Suprapubic skin (tissue), 4 donors: ENCODE data around the gene FAHD2A.

Source experiments
- EP300 ChIP-seq: sonication (generic); formaldehyde crosslinking; IDR thresholded peaks from one replicate; pipeline ENCODE4 v1.6.1; 2017; ENCODE audit warnings: antibody characterized with exemption
- POLR2A ChIP-seq, 2 donors: fragments of 450-650 bp; IDR thresholded peaks; one replicate each; pipeline ENCODE4 v1.6.1; 2017; ENCODE audit warnings: antibody characterized with exemption in 2 of 2, mild to moderate bottlenecking in 2 of 2, moderate library complexity in 2 of 2
- POLR2AphosphoS5 ChIP-seq, 3 donors: sonication (generic); formaldehyde crosslinking; IDR thresholded peaks; one replicate each; pipeline ENCODE4 v1.6.1; 2017; ENCODE audit warnings: antibody characterized with exemption in 3 of 3
- TF ChIP-seq, protein P1 (sequence below), 2 donors: fragments of 200-600 bp in 1 of 2; fragments of 450-650 bp in 1 of 2; sonication (generic) in 1 of 2; IDR thresholded peaks; one replicate each; pipeline ENCODE4 v1.5.1; 2016 to 2019; ENCODE audit warnings: antibody characterized with exemption in 2 of 2, mild to moderate bottlenecking in 1 of 2, moderate library complexity in 1 of 2

DNA sequence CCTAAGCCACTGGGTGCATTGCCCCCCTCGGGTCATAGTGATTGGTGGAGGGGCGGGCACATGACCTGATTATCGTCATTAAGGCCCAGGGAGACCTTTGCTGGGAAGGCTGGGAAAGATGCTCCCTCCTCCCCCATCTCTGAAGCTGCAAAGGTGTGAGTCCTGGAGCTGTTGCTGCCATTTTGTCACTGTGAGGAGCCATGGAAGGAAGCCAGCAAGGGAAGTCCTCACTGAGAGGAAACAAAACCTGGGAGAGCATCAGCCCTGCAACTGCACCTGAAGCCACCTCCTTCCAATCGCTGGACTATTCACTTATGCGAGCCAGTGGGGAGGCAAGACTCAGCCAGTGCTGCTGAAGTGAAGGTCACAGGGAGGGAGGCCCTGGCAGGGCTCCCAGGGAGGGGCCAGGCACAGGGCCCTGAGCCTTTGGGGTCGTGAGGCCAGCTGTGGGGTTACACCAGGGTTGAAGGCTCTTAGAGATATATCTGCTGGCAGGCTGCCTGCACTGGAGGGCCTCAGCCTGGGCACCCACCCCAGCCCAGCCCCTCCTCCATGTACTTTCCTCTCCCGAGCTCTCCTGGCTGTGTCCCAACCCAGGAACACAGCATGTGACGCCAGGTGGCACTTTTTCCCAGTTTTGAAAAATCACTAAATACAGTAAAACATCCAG lies 10.7 kb upstream of the FAHD2A start:
- no peak for TF ChIP-seq POLR2A (IDR thresholded peaks at IDR 0.05)
- TF ChIP-seq, protein P1, sequence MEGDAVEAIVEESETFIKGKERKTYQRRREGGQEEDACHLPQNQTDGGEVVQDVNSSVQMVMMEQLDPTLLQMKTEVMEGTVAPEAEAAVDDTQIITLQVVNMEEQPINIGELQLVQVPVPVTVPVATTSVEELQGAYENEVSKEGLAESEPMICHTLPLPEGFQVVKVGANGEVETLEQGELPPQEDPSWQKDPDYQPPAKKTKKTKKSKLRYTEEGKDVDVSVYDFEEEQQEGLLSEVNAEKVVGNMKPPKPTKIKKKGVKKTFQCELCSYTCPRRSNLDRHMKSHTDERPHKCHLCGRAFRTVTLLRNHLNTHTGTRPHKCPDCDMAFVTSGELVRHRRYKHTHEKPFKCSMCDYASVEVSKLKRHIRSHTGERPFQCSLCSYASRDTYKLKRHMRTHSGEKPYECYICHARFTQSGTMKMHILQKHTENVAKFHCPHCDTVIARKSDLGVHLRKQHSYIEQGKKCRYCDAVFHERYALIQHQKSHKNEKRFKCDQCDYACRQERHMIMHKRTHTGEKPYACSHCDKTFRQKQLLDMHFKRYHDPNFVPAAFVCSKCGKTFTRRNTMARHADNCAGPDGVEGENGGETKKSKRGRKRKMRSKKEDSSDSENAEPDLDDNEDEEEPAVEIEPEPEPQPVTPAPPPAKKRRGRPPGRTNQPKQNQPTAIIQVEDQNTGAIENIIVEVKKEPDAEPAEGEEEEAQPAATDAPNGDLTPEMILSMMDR (IDR thresholded peaks at IDR 0.05), result no peak
- no peak for TF ChIP-seq POLR2AphosphoS5 (IDR thresholded peaks at IDR 0.05)
- no peak for TF ChIP-seq EP300
